ENCODE data around the gene WNT2B.

DNA sequence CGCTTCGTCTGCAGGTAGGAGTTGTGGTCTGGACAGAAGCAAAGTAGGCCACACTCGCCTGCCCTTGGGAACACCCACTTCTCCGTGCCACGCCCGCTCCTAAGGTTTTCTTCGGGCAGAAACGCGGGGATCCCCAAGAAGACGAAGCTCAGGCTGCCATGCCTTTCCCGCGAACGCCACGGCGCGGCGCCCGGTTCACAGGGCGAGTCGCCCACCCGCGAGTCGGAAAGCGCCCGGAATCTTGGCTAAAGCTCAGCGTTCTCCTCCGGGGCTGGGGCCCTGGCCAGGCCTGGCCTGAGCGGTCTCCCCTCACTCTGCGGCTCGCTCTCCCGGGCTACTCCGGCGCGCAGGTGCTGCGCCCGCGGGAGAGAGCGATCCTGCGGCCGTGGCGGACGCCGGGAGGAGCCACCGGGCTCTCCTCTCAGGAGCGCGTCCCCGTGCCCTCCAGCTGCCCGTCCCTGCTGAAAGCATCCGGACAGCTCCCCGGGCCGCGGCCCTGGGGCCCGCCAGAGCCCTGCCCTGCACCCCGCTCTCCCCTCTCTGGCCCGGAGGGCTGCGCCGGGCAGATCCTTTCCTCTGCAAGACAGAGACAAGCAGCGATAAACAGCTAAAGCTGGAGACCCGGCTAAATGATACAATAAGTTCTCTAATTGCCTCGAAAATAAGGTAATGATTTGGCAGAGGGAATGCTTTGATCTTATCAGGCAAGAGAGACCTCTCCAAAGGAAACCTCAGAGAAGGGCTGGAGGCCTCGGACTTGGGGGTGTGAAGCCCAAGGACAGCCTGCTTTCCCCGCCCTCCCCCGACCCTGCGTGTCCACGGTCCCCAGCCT, 6.7 kb upstream of the WNT2B start:
- TF ChIP-seq, protein P1, sequence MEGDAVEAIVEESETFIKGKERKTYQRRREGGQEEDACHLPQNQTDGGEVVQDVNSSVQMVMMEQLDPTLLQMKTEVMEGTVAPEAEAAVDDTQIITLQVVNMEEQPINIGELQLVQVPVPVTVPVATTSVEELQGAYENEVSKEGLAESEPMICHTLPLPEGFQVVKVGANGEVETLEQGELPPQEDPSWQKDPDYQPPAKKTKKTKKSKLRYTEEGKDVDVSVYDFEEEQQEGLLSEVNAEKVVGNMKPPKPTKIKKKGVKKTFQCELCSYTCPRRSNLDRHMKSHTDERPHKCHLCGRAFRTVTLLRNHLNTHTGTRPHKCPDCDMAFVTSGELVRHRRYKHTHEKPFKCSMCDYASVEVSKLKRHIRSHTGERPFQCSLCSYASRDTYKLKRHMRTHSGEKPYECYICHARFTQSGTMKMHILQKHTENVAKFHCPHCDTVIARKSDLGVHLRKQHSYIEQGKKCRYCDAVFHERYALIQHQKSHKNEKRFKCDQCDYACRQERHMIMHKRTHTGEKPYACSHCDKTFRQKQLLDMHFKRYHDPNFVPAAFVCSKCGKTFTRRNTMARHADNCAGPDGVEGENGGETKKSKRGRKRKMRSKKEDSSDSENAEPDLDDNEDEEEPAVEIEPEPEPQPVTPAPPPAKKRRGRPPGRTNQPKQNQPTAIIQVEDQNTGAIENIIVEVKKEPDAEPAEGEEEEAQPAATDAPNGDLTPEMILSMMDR (IDR thresholded peaks at IDR 0.05; ENCODE audit: low read depth, low read length) = peak; percentile 36
- TF ChIP-seq POLR2A (IDR thresholded peaks at IDR 0.05; ENCODE audit: extremely low read depth, insufficient read length) = no peak
- TF ChIP-seq MYC (IDR thresholded peaks at IDR 0.05; ENCODE audit: low read depth, low read length) = no peak
